IMR-90 (cell line): Measurements from ENCODE around the gene DISC1. TPM values are rescaled to one million over a fixed set of nuclear protein-coding genes. Genes with fewer than 3 reads are reported as not detected.

ENCODE experiments used
- ATAC-seq: fragments of 200-7000 bp; cut with Tn5 transposase; 2 replicates; pipeline ENCODE4 v1.9.1; 2020; ENCODE audit warnings: low read depth, mild to moderate bottlenecking, moderate library complexity
- BruUV-seq: library from RNA; stranded (reverse); fragments of 400-500 nt; replicated peaks from 2 replicates; lab custom pipeline; 2021; lab: Mats Ljungman, UMichigan
- CTCF ChIA-PET: fragments of 300-600 bp; formaldehyde crosslinking; extraction: SDS; loops from one replicate; lab custom pipeline; 2021; ENCODE audit warnings: antibody characterized with exemption; lab: Yijun Ruan, JAX
- POLR2A ChIA-PET: fragments of 300-600 bp; sonication (Branson Sonifier 250); formaldehyde crosslinking; loops from one replicate; lab custom pipeline; 2022; ENCODE audit warnings: antibody characterized with exemption; ENCODE audit not compliant: unreplicated experiment; lab: Charles Lee
- DNase-seq: peaks from one replicate; pipeline ENCODE4 v3.0.0; 2013
- H2AFZ ChIP-seq: replicated peaks from 2 replicates; pipeline ENCODE3; 2013; ENCODE audit warnings: low read length, mild to moderate bottlenecking; ENCODE audit not compliant: poor library complexity
- H2AK5ac ChIP-seq: 2 replicates; pipeline ENCODE4 v1.6.1; 2013; ENCODE audit warnings: low read depth, low read length, inconsistent platforms
- H2AK9ac ChIP-seq: replicated peaks from 2 replicates; pipeline ENCODE3; 2013; ENCODE audit warnings: mild to moderate bottlenecking, low read depth, low read length, moderate library complexity; ENCODE audit not compliant: poor library complexity
- H2BK120ac ChIP-seq: 2 replicates; pipeline ENCODE4 v1.6.1; 2013; ENCODE audit warnings: low read depth, low read length, inconsistent platforms
- H2BK15ac ChIP-seq: 3 replicates; pipeline ENCODE4 v1.6.1; 2013; ENCODE audit warnings: low read depth, low read length, inconsistent platforms
- H2BK20ac ChIP-seq: 2 replicates; pipeline ENCODE4 v1.6.1; 2013; ENCODE audit warnings: low read depth, mild to moderate bottlenecking, inconsistent platforms, low read length, moderate library complexity
- H2BK5ac ChIP-seq: 2 replicates; pipeline ENCODE4 v1.6.1; 2013; ENCODE audit warnings: mild to moderate bottlenecking, low read depth, low read length, inconsistent platforms; ENCODE audit not compliant: poor library complexity, severe bottlenecking
- H3K14ac ChIP-seq: replicated peaks from 2 replicates; pipeline ENCODE4 v1.6.1; 2013; ENCODE audit warnings: low read depth, low read length, inconsistent platforms
- H3K18ac ChIP-seq: 2 replicates; pipeline ENCODE4 v1.6.1; 2013; ENCODE audit warnings: low read depth, low read length, control low read depth
- H3K23ac ChIP-seq: 2 replicates; pipeline ENCODE4 v1.6.1; 2013; ENCODE audit warnings: low read depth, low read length, inconsistent platforms
- H3K27ac ChIP-seq: 2 replicates; pipeline ENCODE4 v1.5.1; 2013; ENCODE audit warnings: mild to moderate bottlenecking, control low read depth, low read length; ENCODE audit not compliant: insufficient read depth
- H3K27me3 ChIP-seq: 2 replicates; pipeline ENCODE4 v1.6.1; 2013; ENCODE audit warnings: low read length; ENCODE audit not compliant: control insufficient read depth, insufficient read depth
- H3K36me3 ChIP-seq: 2 replicates; pipeline ENCODE4 v1.6.1; 2013; ENCODE audit warnings: low read length, mixed read lengths; ENCODE audit not compliant: control insufficient read depth, insufficient read depth
- H3K4ac ChIP-seq: 2 replicates; pipeline ENCODE4 v1.6.1; 2013; ENCODE audit warnings: low read depth, low read length, inconsistent platforms
- H3K4me1 ChIP-seq: 2 replicates; pipeline ENCODE4 v1.6.1; 2013; ENCODE audit warnings: low read length, mixed read lengths; ENCODE audit not compliant: control insufficient read depth, insufficient read depth
- H3K4me2 ChIP-seq: 2 replicates; pipeline ENCODE4 v1.6.1; 2013; ENCODE audit warnings: low read depth, mild to moderate bottlenecking, control low read depth, low read length, moderate library complexity
- H3K4me3 ChIP-seq: 2 replicates; pipeline ENCODE4 v1.5.1; 2013; ENCODE audit warnings: low read depth, mild to moderate bottlenecking, control low read depth, low read length, moderate library complexity; ENCODE audit not compliant: insufficient read depth
- H3K56ac ChIP-seq: 2 replicates; pipeline ENCODE4 v1.6.1; 2013; ENCODE audit warnings: low read length, inconsistent platforms; ENCODE audit not compliant: insufficient read depth; ENCODE audit errors: extremely low read depth
- H3K79me1 ChIP-seq, 2 experiments: 2 replicates each; pipeline ENCODE4 v1.6.1; 2013; ENCODE audit warnings: low read length in 2 of 2, inconsistent platforms in 1 of 2, low read depth in 1 of 2
- H3K9ac ChIP-seq: 2 replicates; pipeline ENCODE4 v1.6.1; 2013; ENCODE audit warnings: low read depth, low read length, control low read depth
- H3K9me1 ChIP-seq: 2 replicates; pipeline ENCODE4 v1.6.1; 2013; ENCODE audit warnings: low read length, inconsistent platforms; ENCODE audit not compliant: insufficient read depth
- H3K9me3 ChIP-seq: 2 replicates; pipeline ENCODE4 v1.6.1; 2013; ENCODE audit warnings: low read length; ENCODE audit not compliant: control insufficient read depth, insufficient read depth
- H4K20me1 ChIP-seq: 2 replicates; pipeline ENCODE4 v1.6.1; 2013; ENCODE audit warnings: low read length, inconsistent platforms; ENCODE audit not compliant: insufficient read depth
- H4K5ac ChIP-seq: 2 replicates; pipeline ENCODE4 v1.6.1; 2013; ENCODE audit warnings: mild to moderate bottlenecking, low read depth, low read length, control low read depth
- H4K8ac ChIP-seq, 2 experiments: 2 replicates each; pipeline ENCODE4 v1.6.1; 2013; ENCODE audit warnings: low read depth in 2 of 2, low read length in 2 of 2, control low read depth in 1 of 2, inconsistent platforms in 1 of 2
- H4K91ac ChIP-seq: 2 replicates; pipeline ENCODE4 v1.6.1; 2013; ENCODE audit warnings: low read depth, low read length, inconsistent platforms; ENCODE audit not compliant: insufficient read depth
- NFE2L2 ChIP-seq: fragments of 150-350 bp; IDR thresholded peaks from 2 replicates; pipeline ENCODE4 v1.6.1; 2016; ENCODE audit warnings: low read depth, mild to moderate bottlenecking, low read length
- WGBS, 2 experiments: methylation state at CpG; one replicate each; pipeline versions ENCODE4 v1.1.5 to v1.1.7; 2013; ENCODE audit warnings: missing lambda C conversion rate in 2 of 2; ENCODE audit not compliant: insufficient read length in 1 of 2; ENCODE audit errors: extremely low coverage in 2 of 2; 5-methylcytosine and 5-hydroxymethylcytosine counted together
- dilution Hi-C: fragments of 300-500 bp; cut with HindIII; formaldehyde crosslinking; loops from one replicate; pipeline ENCODE4 v1.14.3; 2018; ENCODE audit warnings: low sequenced_read_pairs; ENCODE audit not compliant: unreplicated experiment
- in situ Hi-C: fragments of 300-500 bp; cut with MboI; formaldehyde crosslinking; loops from 3 replicates; pipeline ENCODE4 v1.14.3; 2019; ENCODE audit warnings: low sequenced_read_pairs, inconsistent platforms, mixed read lengths
- intact Hi-C: fragments of 100-400 bp; cut with micrococcal nuclease; formaldehyde crosslinking; loops from 2 replicates; pipeline ENCODE4 v1.10.0; 2022
- polyA plus RNA-seq, 3 experiments: library from polyadenylated mRNA; depleted of rRNA; stranded (reverse); fragments of >200 nt; gene quantifications; 2 replicates each; pipeline ENCODE4 v1.2.3, GENCODE V29; 2012; ENCODE audit warnings: low replicate concordance in 1 of 3
- total RNA-seq: library from RNA; depleted of rRNA; stranded (reverse); fragments of >200 nt; gene quantifications from 2 replicates; pipeline ENCODE4 v1.2.3, GENCODE V29; 2012

The DISC1 gene
- total and polyA plus RNA-seq, 2 of the 4 experiments (the other 2 are of a cell fraction): 2.2 to 7.0 TPM

DNA sequence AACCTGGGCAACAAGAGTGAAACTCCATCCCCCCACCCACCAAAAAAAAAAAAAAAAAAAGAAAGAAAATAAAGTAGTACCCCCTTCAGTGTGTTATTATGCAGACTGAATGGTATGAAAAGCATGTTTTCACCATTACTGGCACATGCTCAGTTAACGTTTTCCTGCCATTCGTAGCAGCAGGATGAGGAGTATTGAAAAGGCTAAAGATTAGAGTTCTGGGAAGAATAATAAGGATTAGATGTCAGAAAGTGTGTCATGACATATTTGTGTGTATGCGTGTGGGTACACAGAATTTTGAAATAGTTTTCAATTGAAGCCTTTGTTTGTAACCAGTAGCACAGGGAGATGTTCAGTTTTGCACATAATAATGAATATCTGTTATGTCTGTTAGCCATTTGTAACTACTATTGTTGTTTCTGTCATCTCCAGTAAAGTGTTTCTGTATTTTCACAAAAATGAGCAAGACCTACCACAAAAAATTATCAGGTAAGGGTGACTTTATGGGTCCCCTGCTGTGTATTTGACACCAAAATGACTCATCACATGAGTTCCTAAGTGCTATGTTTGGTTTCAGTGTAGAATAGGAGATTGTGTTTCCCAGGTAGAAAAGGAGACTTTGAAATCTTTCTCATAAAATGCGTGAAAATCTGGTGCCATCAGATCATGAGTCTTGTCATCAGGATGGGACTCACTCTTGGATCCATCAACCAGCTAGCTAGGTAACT lies 358.9 kb downstream of the DISC1 start:
- Histone ChIP-seq H3K4ac (no peak overlapping the region), H2AK5ac (no peak overlapping the region), H4K91ac (no peak overlapping the region), H4K20me1 (no peaks in the 10 kb centered on the region), H3K9me1 (no peaks in the 10 kb centered on the region), H3K9me3 (no peaks in the 10 kb centered on the region), H2BK20ac (no peak overlapping the region), H3K4me2 (no peak overlapping the region), H2AFZ (no peak overlapping the region), H2AK9ac (no peak overlapping the region), H4K8ac (no peak overlapping the region), H3K18ac (no peak overlapping the region), H3K14ac (no peak overlapping the region), H3K4me1 (no peaks in the 10 kb centered on the region), H3K4me3 (no peak overlapping the region), H3K36me3 (no peaks in the 10 kb centered on the region), H4K5ac (no peak overlapping the region), H3K27me3 (no peaks in the 10 kb centered on the region), H3K23ac (no peak overlapping the region), H3K27ac (no peak overlapping the region), H3K56ac (no peak overlapping the region), H2BK15ac (no peak overlapping the region), H2BK5ac (no peak overlapping the region), H3K9ac (no peak overlapping the region), H2BK120ac (no peak overlapping the region), H3K79me1 (no peaks in the 10 kb centered on the region)
- DNase-seq (no peak), ATAC-seq (no peak)
- ChIA-PET CTCF (no interaction called here), POLR2A (no interaction called here)
- TF ChIP-seq NFE2L2: no peak
- dilution Hi-C loops: no loop called here
- BruUV-seq: no TSS peak
- intact Hi-C loops: no loop called here
- WGBS, 2 experiments: 94% methylated on average over 3 of the region's 4 CpGs; no CpG with 5 or more reads in 1 of the 2 experiments
- in situ Hi-C loops: no loop called here
